HG02642 (cell line): ENCODE data around the gene SGO1.
"Not testable (repeated sequence)": the region's sequence is repeated elsewhere in the genome, so short reads cannot be mapped to it uniquely, and the experiment has no call there.

Experiments used
- ATAC-seq: cut with Tn5 transposase; IDR thresholded peaks from one replicate; pipeline ENCODE4 v1.9.1; 2021; ENCODE audit warnings: mild to moderate bottlenecking; ENCODE audit not compliant: unreplicated experiment, poor library complexity

The SGO1 gene

DNA sequence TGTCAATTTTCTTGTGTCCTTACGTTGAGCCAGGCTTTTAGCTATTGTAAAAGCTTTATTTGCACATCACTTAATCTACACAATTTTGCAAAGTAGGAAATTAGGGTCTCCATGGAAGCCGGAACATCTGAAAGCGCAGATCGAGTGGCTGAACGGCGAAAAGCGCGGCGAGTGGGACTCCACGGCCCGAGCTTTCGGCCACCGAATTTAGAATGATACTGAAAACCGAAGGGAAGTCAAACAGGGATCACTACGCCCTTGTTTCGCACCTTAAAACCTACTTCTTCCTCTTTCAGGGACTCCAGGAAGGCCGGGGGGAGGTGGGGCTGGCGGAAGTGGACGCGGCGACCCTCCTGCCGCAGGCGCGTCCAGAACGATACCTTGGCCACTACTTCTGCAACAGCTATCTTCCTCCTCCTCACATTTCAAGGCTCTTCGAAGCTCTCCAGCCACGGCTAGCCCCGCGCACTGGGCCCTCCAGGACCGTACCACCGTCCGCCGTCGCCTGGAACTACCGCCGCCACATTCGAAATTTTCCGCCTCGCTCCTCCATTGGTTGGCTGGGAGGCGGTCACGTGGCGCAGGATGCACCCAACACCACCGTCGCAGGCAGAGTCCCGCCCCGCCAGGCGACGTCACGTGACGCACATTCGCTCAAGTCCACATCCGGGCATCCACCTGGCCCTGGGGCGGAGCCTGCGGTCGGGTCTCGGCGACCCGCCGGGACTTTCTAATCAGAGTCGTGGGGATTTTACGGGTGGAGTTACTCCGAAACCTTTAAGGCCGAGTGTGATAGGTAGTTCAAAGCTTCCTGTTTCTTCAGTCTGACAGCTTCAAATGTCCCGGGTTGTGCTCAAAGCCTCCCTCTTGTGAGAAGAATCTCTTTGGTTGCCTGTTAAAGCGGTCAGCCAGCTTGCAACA is at the start of gene SGO1:
Gene SGO1, minus strand, starts transcription at position 528 of the 921 bp plus-strand sequence. CDS start 2,179 bp downstream, outside the sequence.
- ATAC-seq, result peak; percentile 97

DNA sequence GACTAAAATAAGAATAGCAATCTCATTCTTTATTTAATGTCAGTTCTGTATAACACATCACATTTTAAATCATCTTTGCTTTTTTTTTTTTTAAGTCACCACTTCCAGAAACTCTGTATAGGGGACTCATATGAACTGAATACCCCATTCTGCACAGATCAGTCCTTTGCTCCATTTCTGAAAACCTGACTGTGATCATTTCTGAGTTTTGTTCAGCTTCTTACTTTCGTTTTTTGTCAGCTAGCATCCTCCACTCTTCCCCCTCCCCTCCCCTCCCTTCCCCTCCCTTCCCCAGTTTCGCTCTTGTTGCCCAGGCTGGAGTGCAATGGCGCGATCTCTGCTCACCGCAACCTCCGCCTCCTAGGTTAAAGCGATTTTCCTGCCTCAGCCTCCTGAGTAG is 49.8 kb upstream of the SGO1 start:
- ATAC-seq, result no peak

DNA sequence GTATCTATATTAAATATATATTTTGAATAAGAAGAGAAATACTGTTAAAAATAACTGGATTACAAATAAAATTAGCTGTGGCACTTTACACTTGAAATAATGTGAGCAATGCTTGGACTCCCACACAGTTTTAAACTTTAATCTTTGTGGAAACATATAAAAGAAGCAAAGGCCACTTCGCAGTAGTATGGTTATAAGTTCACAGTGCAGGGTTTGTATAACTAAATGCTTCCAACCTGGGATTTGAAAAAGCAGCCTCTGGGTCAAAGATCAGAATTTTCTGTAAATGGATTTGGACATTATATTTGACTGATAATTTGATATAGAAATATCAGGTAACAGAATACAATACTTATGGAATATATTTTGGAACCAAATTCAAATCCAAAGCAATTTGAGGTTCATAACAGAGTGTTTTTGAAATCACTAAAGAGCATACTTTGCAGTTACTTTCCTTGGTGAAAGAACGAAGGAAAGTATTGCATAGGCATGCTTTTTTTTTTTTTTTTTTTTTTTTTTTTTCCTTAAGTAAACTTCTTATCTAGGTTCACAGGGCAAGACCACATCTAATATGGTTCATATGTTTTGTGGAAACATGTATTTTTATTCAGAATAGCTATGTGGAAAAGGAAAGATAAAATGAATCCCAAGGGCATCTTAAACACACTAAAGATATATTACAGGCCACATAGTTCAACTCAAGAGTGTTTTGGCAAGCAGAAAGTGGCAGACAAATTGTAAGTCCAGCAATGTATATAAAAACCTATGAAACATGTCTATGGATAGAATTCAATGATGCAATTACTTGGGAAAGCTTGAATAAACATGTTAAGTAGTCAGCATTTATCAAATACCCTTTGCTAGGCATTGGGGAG is 47.1 kb upstream of the SGO1 start:
- ATAC-seq, result no peak

DNA sequence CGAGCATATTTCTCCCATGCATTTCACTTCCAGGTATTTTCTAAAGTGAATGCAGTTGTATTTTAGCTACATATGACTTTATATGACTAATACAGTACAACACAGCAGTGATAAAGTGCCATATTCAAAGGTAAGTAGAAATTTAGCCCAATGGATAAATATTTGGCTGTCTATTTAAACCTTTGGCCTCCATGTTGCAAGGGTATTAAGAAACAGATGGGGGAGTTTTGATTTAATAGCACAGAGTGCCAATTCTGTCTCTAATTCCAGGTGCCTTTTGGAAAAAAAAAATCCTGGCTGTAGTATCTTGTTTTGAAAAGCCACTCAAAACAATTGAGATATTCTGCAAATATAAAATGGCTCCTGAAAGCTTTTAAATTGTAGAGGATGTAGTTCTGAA is 44.9 kb upstream of the SGO1 start:
- no peak for ATAC-seq

DNA sequence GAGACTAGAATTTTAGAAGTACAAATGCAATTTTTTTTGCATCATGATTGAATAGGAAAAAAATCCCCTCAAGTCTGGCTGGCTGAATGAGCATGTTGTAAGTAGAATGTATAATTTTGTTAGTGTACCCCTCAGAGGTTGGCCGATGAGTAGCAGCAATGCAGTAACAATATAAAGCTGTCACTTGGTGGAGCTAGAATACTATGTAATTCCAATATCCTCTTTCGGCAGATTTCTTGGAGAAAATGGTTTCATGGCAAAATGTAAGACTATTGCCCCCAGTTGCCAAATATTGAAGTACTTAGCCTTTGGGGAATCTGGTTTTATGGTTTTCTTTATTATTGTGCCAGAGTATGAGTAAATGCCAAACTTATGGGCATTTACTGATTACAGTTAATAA is 39.8 kb upstream of the SGO1 start:
- no peak for ATAC-seq

- no peak for ATAC-seq
These were observed 36.3 kb upstream of the SGO1 start for GRCh38 chr3:20222274-20222673.

- no peak for ATAC-seq
These were observed 32.2 kb upstream of the SGO1 start for GRCh38 chr3:20218215-20218614.

DNA sequence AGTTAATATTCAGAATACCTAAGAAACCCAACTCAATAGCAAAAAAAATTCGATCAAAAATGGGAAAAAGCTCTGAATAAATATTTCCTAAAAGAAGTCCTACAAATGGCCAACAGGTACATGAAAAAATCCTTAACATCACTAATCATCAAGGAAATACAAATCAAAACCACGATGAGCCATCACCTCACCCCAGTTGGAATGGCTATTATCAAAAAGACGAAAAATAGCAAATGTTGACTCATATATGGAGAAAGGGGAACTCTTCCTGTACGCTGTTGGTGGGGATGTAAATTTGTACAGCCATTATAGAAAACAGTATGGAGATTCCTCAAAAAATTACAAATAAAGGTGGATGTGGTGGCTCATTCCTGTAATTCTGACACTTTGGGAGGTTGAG is 29.6 kb upstream of the SGO1 start:
- no peak for ATAC-seq

GRCh38 chr3:20213491-20213890 is 27.5 kb upstream of the SGO1 start:
- ATAC-seq, result not testable (repeated sequence)

- not testable (repeated sequence) for ATAC-seq
These were observed 21.9 kb upstream of the SGO1 start for GRCh38 chr3:20207945-20208344.

- ATAC-seq, result not testable (repeated sequence)
These were observed 19.9 kb upstream of the SGO1 start for GRCh38 chr3:20205898-20206297.

- ATAC-seq, result no peak
These were observed 15.1 kb upstream of the SGO1 start for GRCh38 chr3:20201143-20201542.

GRCh38 chr3:20197775-20198174 is 11.8 kb upstream of the SGO1 start:
- ATAC-seq, result no peak

DNA sequence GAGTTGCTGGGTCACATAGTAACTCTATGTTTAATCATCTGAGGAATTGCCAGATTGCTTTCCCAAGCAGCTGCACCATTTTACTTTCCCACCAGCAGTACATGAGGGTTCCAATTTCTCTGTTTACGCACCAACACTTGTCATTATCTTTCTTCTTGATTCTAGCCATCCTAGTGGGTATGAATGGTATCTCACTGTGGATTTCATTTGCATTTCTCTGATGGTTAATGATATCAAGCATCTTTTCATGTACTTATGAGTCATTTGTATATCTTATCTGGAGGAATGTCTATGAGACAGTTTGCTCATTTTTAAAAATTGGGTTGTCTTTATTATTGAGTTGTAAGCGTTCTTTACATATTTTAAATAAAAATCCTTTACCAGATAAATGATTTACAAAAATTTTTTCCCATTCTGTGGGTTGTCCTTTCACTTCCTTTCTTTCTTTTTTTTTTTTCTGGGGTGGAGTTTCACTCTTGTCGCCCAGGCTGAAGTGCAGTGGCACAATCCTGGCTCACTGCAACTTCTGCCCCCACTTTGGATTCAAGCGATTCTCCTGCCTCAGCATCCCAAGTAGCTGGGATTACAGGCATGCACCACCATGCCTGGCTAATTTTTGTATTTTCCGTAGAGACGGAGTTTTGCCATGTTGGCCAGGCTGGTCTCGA is 8.9 kb upstream of the SGO1 start:
- no peak for ATAC-seq

DNA sequence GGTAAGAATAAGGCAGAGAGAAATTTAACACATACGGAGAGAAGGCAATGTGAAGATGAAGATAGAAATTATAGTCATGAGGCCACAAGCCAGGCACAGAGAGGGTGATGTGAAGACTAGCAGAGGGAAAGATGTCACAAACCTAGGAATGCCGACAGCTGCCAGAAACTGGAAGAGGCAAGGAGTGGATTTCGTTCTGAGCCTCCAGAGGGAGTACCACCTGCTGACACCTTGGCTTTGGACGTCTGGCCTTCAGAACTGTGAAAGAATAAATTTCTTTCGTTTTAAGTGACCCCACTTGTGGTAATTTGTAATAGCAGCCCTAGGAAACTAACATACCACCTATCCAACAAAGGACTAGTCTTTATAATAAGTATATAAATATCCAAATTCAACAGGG is 5.0 kb upstream of the SGO1 start:
- no peak for ATAC-seq

GRCh38 chr3:20186600-20187004 is 596 bp upstream of the SGO1 start:
- ATAC-seq, result peak; percentile 11

DNA sequence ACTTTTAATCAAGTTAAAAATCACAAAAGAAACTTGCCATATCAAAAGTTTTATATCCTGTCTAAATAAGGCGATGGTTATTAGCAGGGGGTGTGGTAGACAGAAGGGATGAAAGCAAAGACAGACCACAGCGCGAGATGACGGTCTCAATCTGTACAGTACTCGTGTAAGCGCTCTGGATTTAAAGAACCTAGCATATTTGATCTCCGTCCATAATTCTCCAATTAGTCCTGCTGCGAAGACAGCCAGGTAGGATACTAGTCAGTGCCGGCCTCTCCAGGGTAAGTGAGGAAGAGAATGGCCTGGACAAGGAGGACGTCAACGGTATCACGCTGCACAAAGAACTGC is 701 bp downstream of the SGO1 start:
- peak; percentile 8 for ATAC-seq

GRCh38 chr3:20182206-20182605 is 3.8 kb downstream of the SGO1 start:
- no peak for ATAC-seq

GRCh38 chr3:20181276-20181675 is 4.7 kb downstream of the SGO1 start:
- no peak for ATAC-seq

- ATAC-seq, result no peak
These were observed 12.1 kb downstream of the SGO1 start for GRCh38 chr3:20173844-20174410.
